Activated CD4-positive, alpha-beta T cell treated with anti-CD3 and anti-CD28 coated beads, Interleukin-2, amount 50 U/mL, for 1 hour (primary cell): ENCODE results near the gene ANO3.

Experiments
- DNase-seq: peaks from one replicate; pipeline ENCODE4 v3.0.0-alpha.2; 2020

ANO3 gene

DNA sequence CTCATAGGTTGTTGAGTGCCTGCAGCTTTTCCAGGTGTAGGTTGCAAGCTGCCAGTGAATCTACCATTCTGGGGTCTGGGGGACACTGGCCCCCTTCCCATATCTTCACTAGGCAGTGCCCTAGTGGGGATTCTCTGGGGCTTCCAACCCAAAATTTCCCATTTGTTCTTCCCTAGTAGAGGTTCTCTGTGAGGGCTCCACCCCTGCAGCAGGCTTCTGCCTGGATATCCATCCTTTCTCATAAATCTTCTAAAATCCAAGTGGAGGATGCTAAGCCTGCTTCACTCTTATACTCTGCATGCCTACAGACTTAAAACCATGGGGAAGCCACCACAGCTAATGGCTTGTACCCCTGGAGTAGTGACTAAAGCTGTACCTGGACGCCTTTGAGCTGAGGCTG lies 33.4 kb downstream of the ANO3 start:
- no peak for DNase-seq

DNA sequence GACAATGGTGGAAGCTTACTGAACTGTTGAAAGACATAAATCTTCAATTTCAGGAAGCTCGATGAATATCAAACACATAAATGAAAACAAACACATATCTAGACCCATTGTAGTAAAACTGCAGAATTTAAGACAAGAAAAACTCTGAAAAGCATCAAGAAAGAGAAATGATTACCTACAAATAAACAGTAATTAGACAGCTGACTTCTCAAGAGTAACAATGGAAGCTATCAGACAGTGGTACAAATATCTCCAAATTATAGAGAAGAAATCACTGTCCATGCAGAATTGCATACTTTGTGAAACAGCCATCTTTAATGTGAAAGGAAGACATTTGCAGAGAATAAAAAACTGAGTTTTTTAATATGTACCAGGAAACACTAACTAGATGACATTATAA lies 45.7 kb downstream of the ANO3 start:
- DNase-seq: no peak

DNA sequence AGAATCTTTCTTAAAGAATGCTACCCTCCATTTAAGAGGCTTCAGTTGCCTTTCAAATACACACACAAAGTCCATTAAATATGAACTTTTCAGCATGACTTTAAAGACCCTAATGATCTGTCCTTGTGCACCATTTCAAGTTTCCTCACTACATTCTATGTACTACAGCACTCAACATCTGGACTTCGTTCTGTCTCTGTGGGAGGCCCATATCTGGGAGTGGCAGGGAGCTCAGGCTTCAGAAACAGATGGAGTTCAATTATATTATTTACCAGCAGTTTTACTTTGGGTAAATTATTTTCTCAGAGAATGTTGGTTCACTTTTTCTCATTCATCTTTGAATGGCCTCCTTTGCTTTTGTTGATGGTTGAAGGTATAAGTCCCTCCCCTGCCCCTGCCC lies 67.4 kb downstream of the ANO3 start:
- no peak for DNase-seq

DNA sequence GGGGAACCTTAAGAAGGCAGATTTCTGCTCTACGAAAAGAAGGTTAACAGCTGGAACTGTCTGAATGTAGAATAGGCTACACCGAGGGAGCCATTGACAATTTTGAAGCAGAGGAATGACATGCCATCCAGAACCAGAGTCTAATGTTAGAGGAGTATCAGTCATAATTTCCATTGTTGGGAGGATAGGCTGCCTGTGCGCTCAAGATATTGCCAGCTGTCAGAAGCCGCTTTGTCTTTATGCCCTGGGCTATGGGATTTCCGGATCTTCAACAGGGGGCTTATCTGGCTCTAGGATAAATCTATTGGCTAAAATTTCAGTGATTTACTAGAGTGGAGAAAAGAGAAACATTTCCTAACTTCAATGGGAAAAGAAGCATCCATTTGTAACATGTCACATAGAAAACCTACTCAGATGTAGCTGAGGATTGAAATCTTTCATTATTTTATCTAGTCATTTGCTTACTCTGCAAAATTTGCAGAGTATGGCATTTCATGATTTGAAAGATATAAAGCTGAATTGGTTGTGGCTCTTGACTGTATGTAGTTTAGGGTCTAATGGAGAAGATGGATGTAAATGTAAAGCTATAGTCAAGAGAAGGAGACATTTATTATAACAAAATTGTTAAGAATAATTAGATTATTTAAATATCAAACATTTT lies 78.9 kb downstream of the ANO3 start:
- no peak for DNase-seq

DNA sequence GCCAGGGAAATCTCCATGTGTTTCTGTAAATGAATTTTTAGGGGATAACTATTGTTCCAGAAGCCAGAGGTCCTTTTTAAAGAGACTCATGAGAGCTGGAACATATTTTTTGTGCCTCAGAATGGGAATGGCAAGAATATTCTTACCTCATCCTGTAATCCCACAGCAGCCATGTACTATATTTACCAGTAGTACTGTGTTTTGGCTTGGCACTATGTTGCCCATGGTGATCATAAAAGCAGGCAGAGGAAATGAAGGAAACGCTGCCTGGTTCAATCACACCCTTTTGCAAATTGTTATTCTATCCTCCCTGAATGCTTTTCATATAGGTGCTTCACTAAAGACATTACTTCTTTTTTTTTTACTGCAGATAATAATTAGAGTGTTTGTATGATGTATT lies 81.0 kb downstream of the ANO3 start:
- no peak for DNase-seq

DNA sequence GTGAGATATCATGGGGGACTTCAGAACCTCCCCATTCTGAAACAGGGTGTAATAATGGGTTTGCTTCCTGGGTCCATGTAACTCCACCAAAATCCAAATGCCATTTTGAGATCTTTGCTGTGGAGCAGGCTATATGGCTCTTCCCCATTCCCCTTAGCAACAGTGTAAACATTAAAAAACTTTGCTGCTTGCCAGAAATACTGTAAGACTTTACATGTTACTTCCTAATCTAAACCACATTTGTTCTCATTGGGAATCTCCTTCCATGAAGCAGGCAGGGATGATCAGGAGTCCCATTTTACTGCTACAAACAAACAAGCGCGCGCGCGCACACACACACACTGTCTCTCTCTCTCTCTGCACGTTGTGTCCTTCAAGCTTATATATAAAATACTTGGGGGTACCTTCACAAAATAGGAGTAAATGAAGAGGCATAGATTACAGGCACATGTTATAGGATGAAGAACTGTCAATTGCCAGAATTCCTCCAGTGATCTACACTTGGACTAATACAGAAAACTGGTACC lies 86.5 kb downstream of the ANO3 start:
- no peak for DNase-seq

DNA sequence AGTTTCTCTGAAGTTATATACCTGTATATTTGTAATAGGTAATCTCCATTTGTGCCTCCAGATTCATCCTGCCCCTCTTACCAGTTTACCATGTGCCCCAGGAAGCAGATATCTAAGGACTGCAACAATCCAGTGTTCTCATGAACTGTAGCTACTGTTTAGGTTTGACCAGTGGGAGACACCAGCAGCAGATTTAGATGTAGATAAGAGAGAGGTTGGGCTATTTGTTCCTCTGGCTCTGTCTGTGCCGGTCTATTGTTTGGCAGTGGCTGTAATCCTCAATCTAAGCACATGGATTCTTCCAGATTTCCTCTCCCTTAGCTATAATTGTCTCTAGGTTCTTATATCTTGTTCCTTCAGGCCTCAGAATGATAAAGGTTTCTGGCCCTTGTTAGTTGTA lies 88.4 kb downstream of the ANO3 start:
- DNase-seq: no peak

DNA sequence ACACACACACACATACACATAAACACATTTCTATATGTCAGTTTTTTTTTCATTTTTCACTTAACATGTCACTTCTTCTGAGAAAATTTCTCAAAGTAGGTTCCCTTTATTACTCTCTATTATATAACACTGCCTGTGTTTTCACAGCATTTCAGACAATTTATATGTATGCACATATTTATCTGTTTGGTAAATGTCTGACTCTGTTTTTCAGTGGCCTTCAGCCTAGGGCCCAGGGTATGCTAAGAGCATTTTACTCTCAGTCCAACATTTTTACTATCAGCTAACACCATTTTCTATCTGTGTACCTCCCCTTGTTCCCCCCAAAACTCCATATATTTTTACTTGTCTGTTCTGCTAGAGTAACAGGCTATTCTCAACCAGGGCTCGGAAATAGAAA lies 92.3 kb downstream of the ANO3 start:
- DNase-seq: no peak

DNA sequence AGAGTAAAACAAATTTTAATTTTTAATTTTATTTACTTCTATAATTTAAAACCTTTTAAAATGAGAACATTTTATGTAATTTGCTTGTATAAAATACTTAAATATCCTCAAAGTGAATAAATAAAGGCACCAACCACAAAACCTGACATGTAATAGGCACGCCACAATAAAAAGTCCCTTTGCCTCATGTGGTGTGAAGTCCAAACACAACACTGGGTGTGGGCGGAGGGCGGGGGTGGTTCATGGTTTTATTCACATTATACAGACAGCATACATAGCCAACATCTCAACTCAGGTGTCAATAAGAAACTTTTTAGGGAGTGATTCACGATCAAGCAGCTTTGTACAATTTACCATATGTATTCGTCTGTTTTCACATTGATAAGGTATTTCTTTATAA lies 107.9 kb downstream of the ANO3 start:
- DNase-seq: no peak

DNA sequence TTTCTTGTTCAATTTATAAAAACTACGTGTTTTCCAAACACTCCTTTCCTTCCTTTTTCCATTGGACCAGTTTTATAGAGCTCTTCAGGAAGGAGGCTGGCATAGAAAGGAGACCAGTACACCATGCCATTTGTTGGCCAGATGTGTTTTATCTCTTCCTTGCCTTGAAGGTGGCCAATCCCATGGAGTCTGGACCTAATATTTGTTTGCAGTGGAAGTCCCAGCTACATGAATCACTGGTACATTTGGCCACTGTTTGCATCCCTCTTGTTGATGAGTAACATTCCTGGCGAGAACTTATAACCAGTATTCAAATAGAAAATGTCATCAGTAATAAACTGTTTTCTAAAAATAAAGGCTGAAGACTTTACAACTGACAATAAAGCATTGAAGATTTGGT lies 110.2 kb downstream of the ANO3 start:
- no peak for DNase-seq

DNA sequence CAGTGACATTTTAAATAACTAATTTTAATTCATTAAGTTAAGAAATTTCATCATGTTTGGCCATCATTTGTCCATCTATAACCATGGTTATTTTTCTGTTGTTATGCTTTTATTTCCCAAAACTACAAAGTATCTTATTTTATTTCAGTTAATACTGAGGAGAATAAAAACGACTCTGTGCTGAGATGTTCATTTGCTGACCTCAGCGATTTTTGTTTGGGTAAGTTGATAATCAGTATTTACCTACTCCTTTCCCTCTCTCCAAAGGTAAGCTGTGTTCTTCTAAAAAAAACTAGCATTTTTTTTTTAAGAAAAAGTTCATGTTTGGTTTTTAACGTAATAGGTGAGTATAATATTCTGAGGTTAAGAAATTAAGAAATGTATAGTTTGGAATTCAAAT lies 111.7 kb downstream of the ANO3 start:
- DNase-seq: no peak

DNA sequence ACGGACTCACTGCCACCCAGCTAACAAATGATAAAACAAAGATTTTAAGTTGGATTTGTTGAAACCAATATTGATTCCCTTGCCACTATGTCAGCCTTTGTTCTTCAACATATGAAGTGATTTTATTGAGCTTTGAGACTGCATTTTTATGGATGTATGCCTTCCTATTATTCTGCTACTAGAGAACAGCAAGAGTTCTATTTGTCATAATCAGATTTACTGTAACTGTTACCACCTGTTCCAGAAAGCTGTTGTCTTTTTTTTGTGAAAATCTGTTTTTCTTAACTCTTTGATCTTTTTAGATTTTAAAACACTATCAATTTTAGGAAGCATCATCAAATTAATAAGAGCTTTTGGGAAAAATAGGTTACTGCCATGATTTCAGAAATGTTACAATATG lies 125.7 kb downstream of the ANO3 start:
- no peak for DNase-seq

DNA sequence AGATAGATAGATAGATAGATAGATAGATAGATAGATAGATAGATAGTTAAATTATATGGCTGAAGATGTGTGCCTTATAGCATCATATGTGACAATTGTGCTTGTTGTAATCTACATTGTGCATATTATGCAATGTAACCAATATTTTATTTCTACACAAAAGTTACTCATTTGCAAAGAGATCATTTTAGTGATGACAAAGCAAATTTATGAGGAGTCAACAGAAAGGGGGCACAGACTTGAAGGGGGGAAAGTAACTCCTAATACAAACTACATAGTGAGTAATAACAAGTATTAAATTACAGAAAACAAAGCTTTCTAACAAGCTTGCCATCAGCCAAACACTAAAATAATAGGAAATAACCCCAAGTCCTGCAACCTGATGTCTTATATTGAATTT lies 133.3 kb downstream of the ANO3 start:
- no peak for DNase-seq

DNA sequence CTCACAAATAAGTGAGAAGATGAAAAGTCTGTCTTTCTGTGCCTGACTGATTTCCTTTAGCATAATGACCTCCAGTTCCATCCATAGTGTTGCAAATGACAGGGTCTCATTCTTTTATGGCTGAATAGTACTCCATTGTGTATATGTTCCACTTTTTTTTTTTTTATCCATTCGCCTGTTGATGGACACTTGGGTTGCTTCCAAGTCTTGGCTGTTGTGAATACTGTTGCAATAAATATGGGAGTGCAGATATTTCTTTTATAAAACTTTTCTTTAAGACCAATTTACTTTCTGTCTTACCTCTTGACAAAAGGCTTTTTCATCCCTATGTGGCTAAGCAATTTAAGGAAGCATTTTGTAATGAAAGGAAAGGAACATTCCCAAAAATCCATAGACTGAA lies 135.6 kb downstream of the ANO3 start:
- DNase-seq: no peak

DNA sequence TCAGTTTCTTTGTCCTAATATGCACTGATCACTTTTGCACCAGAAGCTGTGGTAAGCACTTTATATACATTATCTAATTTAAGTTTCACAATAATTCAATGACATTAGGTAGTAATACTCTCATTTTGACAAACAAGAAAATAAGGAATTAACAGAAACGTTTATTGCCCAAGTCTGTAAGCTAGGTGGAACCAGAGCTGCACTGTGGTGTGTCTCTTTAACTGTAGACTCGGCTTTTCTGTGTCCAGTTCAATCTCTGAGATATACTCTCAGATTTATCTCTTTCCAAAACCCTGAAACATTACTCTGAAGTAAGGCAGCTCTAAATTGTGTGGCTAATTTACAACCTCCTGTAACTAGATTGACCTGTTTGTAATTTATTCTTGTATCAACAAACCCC lies 139.1 kb downstream of the ANO3 start:
- DNase-seq: no peak

DNA sequence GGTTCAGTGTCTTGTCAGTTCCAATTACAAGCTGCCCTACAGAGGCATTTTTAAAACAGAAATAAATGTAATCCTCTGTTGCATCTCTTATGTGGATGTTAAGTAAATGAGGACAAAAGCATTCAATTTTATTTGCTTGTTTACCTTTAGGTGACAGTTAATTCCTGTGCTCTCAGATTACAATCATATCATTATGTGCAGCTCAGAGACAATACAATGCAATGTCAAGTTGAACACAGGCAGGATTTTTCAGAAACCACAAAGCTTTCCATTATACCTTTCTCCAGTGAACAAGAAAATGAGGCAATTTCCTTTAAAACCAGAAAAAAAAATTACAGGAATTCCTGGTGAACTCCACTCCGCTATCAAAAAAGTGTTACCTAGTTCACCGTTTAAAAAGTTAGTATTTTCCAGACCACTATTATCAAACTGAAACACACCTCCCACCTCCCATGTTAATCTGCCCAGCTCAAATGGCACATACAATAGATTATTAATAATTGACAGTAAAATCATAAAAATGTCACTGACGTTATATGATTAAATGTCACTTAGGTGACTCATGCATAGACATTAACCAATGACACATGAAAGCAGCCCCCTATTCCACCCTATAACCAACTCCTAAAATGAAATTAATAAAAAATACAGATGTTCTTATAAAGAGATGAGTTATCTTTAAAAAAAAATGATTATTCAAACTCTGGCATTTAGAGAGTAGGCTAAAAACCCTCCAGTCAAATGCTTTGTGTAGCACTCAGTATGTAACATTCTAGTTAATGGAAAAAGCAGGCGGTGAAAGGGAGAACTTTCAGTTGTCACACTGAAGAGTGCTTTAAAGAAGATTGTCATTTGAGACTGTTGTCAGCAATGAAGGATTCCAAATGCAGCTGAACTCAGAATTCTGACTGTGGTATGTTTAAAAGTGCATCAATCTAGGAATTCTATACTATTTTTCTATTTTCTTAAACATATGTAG lies 141.6 kb downstream of the ANO3 start:
- no peak for DNase-seq

DNA sequence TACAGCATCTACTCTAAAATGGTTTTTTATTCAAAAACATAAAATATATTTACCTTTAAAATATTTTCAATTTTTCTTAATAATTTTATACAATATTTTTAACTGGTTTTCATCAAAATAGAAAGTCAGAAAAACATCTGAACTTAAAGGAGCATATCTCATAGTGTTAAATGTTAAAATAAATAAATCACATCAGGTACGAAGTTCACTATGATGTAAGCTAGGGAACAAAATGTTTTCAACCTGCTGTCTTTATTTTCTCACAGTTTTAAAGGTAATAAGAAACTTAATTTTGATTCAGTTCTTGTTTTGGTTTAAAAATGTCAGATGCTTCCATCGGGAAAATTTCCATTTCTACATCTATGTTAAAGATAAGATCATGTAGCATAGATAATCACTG lies 142.5 kb downstream of the ANO3 start:
- no peak for DNase-seq

DNA sequence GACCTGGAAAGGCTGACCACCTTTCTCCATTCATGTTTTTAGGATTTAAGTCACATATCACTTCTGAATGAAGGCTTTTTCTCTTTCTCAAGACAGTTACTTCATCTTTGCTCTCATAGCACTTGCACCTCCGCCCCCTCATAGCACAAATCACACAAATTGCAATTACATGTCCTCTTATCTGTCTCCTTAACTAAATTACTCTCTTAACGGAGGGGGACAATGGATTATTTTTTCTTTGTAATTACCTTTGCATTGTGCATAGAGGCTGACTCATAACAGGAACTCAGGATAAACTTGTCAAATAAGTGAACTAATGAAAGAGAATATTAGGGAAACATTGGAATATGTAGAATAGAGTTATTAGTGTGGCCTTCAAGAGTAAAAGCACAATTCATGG lies 145.5 kb downstream of the ANO3 start:
- no peak for DNase-seq

DNA sequence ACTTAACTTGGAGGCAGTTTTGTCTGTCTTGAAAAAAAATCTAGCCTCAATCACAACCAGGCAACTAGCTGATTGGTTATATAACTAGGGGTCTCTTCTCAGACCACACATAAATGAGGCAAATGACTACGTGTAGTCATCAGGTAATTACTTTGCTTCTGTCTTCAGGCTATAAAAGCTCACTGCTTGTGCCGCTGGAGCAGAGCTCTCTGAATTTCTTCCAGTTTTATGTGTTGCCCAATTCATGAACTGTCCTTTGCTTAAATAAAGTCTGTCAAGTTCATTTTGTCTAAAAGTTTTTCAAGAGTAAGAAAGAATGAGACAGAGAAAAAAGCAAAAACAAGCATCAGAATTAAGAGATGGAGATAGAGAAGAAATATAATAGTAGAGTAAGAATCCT lies 146.8 kb downstream of the ANO3 start:
- no peak for DNase-seq

DNA sequence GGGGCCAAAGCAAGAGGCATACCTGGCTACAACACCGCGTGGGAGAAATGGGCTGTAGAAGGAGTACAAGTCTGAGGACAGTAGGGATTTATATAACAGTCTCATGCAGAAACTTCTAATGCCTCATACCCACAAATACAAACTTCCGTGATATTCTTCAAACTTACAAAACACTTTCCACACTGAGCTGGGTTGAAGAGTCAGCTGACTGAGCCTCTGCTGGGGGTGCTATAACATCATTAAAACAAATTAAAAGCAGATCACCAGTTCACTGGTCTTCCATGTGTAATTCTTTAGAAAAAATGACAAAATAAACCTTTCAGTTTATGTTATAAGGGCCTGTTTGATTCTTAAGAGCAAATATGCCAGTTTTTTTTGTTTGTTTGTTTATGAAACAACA lies 148.1 kb downstream of the ANO3 start:
- no peak for DNase-seq

DNA sequence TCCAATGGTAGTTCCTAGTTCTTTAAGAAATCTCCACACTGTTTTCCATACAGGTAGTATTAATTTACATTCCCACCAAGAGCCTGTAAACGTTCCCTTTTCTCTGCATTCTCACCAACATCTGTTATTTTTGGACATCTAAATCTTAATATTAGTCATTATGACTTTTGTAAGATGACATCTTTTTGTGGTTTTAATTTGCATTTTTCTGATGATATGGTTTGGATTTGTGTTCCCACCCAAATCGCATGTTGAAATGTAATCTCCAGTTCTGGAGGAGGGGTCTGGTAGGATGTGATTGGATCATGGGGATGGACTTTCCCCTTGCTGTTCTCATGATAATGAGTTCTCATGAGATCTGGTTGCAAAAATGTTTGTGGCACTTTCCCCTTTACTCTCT lies 151.2 kb downstream of the ANO3 start:
- no peak for DNase-seq

DNA sequence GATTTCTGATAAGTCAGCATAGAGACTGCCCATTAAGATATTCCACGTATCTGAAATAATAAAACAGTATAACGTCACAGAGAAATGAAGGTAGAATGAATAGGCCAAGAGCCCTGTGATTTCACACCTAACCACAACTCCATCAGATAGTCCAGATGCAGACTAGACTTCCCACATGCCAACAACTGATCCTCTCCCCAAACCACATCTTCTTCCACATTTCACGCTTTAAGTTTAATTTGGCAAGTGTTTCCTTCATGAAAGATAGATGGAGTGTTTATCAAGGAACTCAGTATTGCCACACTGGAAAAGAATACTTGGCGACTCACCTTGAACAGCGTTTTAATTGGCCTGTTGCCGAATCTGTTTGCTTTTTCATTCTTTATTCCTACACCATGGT lies 158.6 kb downstream of the ANO3 start:
- no peak for DNase-seq

DNA sequence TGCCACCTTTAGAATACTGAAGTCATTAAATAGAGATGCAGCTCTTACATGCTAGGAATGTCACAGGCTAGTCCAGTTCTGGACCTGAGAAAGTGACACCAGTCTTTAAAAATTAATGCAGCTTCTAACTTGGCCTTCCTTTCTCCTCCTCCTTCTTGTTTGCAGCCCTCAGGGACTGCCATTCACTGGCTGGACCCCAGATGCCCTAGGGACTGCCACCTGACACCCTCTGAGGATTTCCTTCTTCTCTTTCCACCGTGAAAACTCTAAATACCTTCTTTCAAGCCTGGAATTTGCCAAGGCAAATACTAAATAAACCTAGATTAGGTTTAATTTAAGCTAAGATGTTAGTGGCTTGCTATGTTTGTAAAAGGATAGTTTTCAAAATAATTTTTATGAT lies 161.7 kb downstream of the ANO3 start:
- DNase-seq: no peak

DNA sequence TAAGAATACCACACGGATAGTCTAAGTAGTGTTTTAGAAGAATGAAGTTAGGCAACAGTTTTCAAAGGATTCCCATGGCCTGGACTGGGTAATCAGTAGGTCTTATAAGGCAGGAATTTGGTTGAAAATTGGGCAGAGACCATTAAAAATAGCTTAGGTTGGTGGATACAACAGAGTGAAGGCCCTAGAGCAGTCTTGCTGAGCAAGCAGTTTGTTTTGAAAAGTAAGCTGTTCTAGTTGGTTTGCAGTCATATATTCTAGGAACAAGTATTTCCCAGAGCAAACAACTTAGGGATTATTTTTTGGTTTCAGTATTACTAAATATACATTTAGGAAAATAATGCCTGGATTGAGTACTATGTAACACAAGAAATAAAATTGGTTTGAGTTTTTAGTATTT lies 175.3 kb downstream of the ANO3 start:
- DNase-seq: no peak
